Osteoblast (primary cell): ENCODE data around the gene PFDN4. TPM values are rescaled to one million over a fixed set of nuclear protein-coding genes. Genes with fewer than 3 reads are reported as not detected.

Source experiments
- DNase-seq: peaks from one replicate; pipeline ENCODE4 v3.0.0; 2011; ENCODE audit warnings: low spot score, mixed read lengths; ENCODE audit not compliant: insufficient read length; ENCODE audit errors: missing footprints
- H2AFZ ChIP-seq: 2 replicates; pipeline ENCODE4 v1.6.0; 2011; ENCODE audit warnings: mild to moderate bottlenecking, low read length
- H3K27ac ChIP-seq: 2 replicates; pipeline ENCODE4 v1.5.1; 2011; ENCODE audit warnings: mild to moderate bottlenecking, low read depth, low read length, moderate library complexity
- H3K27me3 ChIP-seq: 2 replicates; pipeline ENCODE4 v1.6.0; 2012; ENCODE audit warnings: mild to moderate bottlenecking, control low read depth, inconsistent platforms, low read length, moderate library complexity; ENCODE audit not compliant: insufficient read depth
- H3K36me3 ChIP-seq: 2 replicates; pipeline ENCODE4 v1.5.1; 2011; ENCODE audit warnings: mild to moderate bottlenecking, low read length, control low read depth, moderate library complexity; ENCODE audit not compliant: insufficient read depth
- H3K4me1 ChIP-seq: 2 replicates; pipeline ENCODE4 v1.5.1; 2011; ENCODE audit warnings: mild to moderate bottlenecking, low read length, control low read depth, moderate library complexity; ENCODE audit not compliant: insufficient read depth
- H3K4me2 ChIP-seq: 2 replicates; pipeline ENCODE4 v1.6.0; 2011; ENCODE audit warnings: mild to moderate bottlenecking, low read length; ENCODE audit not compliant: insufficient read depth
- H3K4me3 ChIP-seq: fragments of 200-600 bp; sonication (generic); 3 replicates; pipeline ENCODE4 v1.5.1; 2012; ENCODE audit warnings: mild to moderate bottlenecking, low read length, inconsistent platforms; ENCODE audit not compliant: insufficient read depth
- H3K79me2 ChIP-seq: 2 replicates; pipeline ENCODE4 v1.6.0; 2012; ENCODE audit warnings: mild to moderate bottlenecking, low read length, control low read depth, inconsistent platforms; ENCODE audit not compliant: insufficient read depth
- H3K9me3 ChIP-seq: 2 replicates; pipeline ENCODE4 v1.5.1; 2011; ENCODE audit warnings: low read depth, low read length, control low read depth
- H4K20me1 ChIP-seq: 2 replicates; pipeline ENCODE4 v1.6.0; 2012; ENCODE audit warnings: mild to moderate bottlenecking, low read length, control low read depth; ENCODE audit not compliant: insufficient read depth
- CTCF ChIP-seq: IDR thresholded peaks from 2 replicates; pipeline ENCODE4 v1.5.1; 2011; ENCODE audit warnings: mild to moderate bottlenecking, low read depth, low read length, moderate library complexity; ENCODE audit errors: extremely low read depth
- total RNA-seq: library from RNA; depleted of rRNA; stranded (reverse); fragments of >200 nt; gene quantifications from 2 replicates; pipeline ENCODE4 v1.2.3, GENCODE V29; 2012

PFDN4 gene
- total RNA-seq, 1 donor: 93.0 TPM

GRCh38 chr20:54160065-54161007 is 47.6 kb upstream of the PFDN4 start:
- no peaks in the 10 kb centered on the region for H3K4me1 ChIP-seq
- H3K27ac ChIP-seq: no peak overlapping the region
- H3K9me3 ChIP-seq: no peaks in the 10 kb centered on the region
- no peaks in the 10 kb centered on the region for H3K79me2 ChIP-seq
- no peak overlapping the region for H2AFZ ChIP-seq
- no peaks in the 10 kb centered on the region for H3K36me3 ChIP-seq
- no peak for TF ChIP-seq CTCF
- H3K4me3 ChIP-seq: no peak overlapping the region
- no peak overlapping the region for H3K4me2 ChIP-seq
- no peaks in the 10 kb centered on the region for H4K20me1 ChIP-seq
- DNase-seq: no peak
- H3K27me3 ChIP-seq: peaks cover 39% of the 10 kb centered on the region

GRCh38 chr20:54161008-54161820 is 46.7 kb upstream of the PFDN4 start:
- Histone ChIP-seq H3K4me3 (no peak overlapping the region), H3K27ac (no peak overlapping the region), H3K9me3 (no peaks in the 10 kb centered on the region), H3K4me2 (no peak overlapping the region), H2AFZ (no peak overlapping the region), H3K4me1 (no peaks in the 10 kb centered on the region), H3K27me3 (peaks cover 46% of the 10 kb centered on the region), H4K20me1 (no peaks in the 10 kb centered on the region), H3K36me3 (no peaks in the 10 kb centered on the region), H3K79me2 (no peaks in the 10 kb centered on the region)
- no peak for TF ChIP-seq CTCF
- no peak for DNase-seq

- H3K4me2 ChIP-seq: no peak overlapping the region
These were observed 46.1 kb upstream of the PFDN4 start for GRCh38 chr20:54161821-54162149.

More at GRCh38 chr20:54161821-54162149, 46.1 kb upstream of the PFDN4 start:
- Histone ChIP-seq H3K27ac (no peak overlapping the region), H3K27me3 (peaks cover 47% of the 10 kb centered on the region), H3K4me3 (no peak overlapping the region), H3K36me3 (no peaks in the 10 kb centered on the region), H3K9me3 (no peaks in the 10 kb centered on the region), H4K20me1 (no peaks in the 10 kb centered on the region), H2AFZ (no peak overlapping the region), H3K4me1 (no peaks in the 10 kb centered on the region), H3K79me2 (no peaks in the 10 kb centered on the region)
- TF ChIP-seq CTCF: no peak
- no peak for DNase-seq
